Nephron (organoid): Measurements from ENCODE around the gene TRIO.

Experiments used
- H3K27ac Mint-ChIP-seq, 3 experiments: 2 replicates each; pipeline ENCODE4 v1.8.0; 2020; ENCODE audit warnings: mixed read lengths in 3 of 3, mild to moderate bottlenecking in 2 of 3, moderate library complexity in 1 of 3
- H3K27me3 Mint-ChIP-seq: 2 replicates; pipeline ENCODE4 v1.8.0; 2021; ENCODE audit warnings: low read depth, mild to moderate bottlenecking, moderate library complexity, mixed read lengths
- H3K36me3 Mint-ChIP-seq: 2 replicates; pipeline ENCODE4 v1.8.0; 2020; ENCODE audit warnings: low read depth, mixed read lengths
- H3K4me1 Mint-ChIP-seq: 2 replicates; pipeline ENCODE4 v1.8.0; 2020; ENCODE audit warnings: mixed read lengths
- H3K4me3 Mint-ChIP-seq, 3 experiments: 2 replicates each; pipeline ENCODE4 v1.8.0; 2020; ENCODE audit warnings: mild to moderate bottlenecking in 3 of 3, mixed read lengths in 3 of 3, moderate library complexity in 2 of 3
- H3K9me3 Mint-ChIP-seq: 2 replicates; pipeline ENCODE4 v1.8.0; 2020; ENCODE audit warnings: mixed read lengths
- TF ChIP-seq, protein P1 (sequence below), 3 experiments: fragments of 200-600 bp; sonication (generic); IDR thresholded peaks; one replicate each; pipeline ENCODE4 v1.5.0; 2021; ENCODE audit warnings: antibody characterized with exemption in 3 of 3; ENCODE audit not compliant: unreplicated experiment in 3 of 3

TRIO gene

DNA sequence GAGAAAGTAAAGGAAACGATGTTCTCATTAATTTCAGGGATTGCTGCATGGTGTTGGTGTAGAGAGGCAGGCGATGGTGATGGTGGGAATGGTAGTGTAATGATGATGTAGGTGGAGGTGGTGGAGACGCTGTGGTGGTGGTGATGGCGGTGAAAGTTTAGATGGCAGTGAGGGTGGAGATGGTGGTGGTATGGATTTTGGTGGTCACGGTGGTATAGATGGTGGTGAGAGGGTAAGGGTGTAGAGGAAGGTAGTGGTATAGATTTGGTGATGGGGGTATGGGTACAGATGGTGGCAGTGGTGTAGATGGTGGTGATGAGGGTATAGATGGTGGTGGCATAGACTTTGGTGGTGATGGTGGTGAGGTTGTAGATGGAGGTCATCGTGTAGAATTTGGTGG is 259.3 kb downstream of the TRIO start:
- Mint-ChIP-seq H3K4me3 (no peak overlapping the region), H3K27ac (peak overlapping the region in 2 of 3 experiments; percentile 22 to 26), H3K36me3 (peaks cover 61% of the 10 kb centered on the region), H3K9me3 (no peaks in the 10 kb centered on the region), H3K27me3 (no peaks in the 10 kb centered on the region), H3K4me1 (peaks cover 67% of the 10 kb centered on the region)
- TF ChIP-seq, protein P1, sequence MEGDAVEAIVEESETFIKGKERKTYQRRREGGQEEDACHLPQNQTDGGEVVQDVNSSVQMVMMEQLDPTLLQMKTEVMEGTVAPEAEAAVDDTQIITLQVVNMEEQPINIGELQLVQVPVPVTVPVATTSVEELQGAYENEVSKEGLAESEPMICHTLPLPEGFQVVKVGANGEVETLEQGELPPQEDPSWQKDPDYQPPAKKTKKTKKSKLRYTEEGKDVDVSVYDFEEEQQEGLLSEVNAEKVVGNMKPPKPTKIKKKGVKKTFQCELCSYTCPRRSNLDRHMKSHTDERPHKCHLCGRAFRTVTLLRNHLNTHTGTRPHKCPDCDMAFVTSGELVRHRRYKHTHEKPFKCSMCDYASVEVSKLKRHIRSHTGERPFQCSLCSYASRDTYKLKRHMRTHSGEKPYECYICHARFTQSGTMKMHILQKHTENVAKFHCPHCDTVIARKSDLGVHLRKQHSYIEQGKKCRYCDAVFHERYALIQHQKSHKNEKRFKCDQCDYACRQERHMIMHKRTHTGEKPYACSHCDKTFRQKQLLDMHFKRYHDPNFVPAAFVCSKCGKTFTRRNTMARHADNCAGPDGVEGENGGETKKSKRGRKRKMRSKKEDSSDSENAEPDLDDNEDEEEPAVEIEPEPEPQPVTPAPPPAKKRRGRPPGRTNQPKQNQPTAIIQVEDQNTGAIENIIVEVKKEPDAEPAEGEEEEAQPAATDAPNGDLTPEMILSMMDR (IDR thresholded peaks at IDR 0.05; ENCODE audit: unreplicated experiment in 3 of 3): no peak

GRCh38 chr5:14404780-14405179 is 261.6 kb downstream of the TRIO start:
- TF ChIP-seq, protein P1 (IDR thresholded peaks at IDR 0.05; ENCODE audit: unreplicated experiment in 3 of 3): no peak
- Mint-ChIP-seq H3K36me3 (peaks cover 72% of the 10 kb centered on the region), H3K27ac (peak overlapping the region in 2 of 3 experiments; percentile 10 to 19), H3K4me1 (peaks cover 63% of the 10 kb centered on the region), H3K9me3 (no peaks in the 10 kb centered on the region), H3K4me3 (no peak overlapping the region), H3K27me3 (no peaks in the 10 kb centered on the region)

GRCh38 chr5:14405267-14405666 is 262.1 kb downstream of the TRIO start:
- no peaks in the 10 kb centered on the region for H3K27me3 Mint-ChIP-seq
- H3K9me3 Mint-ChIP-seq: no peaks in the 10 kb centered on the region
- peak overlapping the region in 2 of 3 experiments; percentile 10 to 19 for H3K27ac Mint-ChIP-seq
- H3K36me3 Mint-ChIP-seq: peaks cover 77% of the 10 kb centered on the region
- peaks cover 63% of the 10 kb centered on the region for H3K4me1 Mint-ChIP-seq
- TF ChIP-seq, protein P1 (IDR thresholded peaks at IDR 0.05; ENCODE audit: unreplicated experiment in 3 of 3): peak in 1 of 3 experiments; percentile 9
- H3K4me3 Mint-ChIP-seq: no peak overlapping the region

DNA sequence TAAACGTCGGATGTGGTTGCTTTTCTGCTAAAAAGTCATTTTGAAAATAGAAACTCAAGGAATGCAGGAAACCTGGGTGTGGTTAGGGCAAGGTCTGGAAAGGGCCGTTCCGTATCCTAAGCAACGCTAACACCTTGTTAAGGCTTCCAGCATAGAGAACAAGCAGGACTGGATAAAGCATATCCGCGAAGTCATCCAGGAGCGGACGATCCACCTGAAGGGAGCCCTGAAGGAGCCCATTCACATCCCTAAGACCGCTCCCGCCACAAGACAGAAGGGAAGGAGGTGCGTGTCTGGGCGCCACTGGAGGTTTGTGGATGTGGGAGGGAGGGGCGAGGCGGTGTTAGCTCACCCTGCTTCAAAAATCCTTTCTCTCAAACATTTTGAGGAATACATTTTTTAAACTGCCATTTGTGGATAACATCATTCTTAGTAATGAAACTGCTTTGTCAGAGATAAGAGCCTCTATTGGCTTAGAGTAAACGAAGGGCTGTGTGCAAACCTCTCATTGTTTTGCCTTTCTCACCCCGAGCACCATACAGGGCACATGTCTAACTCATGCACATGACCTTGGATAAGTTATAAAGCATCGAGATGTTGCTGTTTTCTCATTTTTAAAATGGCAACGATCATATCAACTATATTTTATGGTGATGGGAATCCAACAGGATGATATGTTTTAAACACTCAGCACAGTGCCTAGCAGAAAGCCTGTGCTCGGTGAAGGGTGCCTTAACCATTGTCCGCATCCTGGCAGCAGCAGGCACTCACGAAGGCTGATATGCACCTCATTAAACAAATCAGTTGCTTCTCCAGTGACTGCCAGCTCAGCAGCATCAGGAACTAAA is 262.8 kb downstream of the TRIO start:
- no peaks in the 10 kb centered on the region for H3K27me3 Mint-ChIP-seq
- H3K4me1 Mint-ChIP-seq: peaks cover 63% of the 10 kb centered on the region
- no peaks in the 10 kb centered on the region for H3K9me3 Mint-ChIP-seq
- TF ChIP-seq, protein P1 (IDR thresholded peaks at IDR 0.05; ENCODE audit: unreplicated experiment in 3 of 3): no peak
- peak overlapping the region in 2 of 3 experiments; percentile 10 to 19 for H3K27ac Mint-ChIP-seq
- peaks cover 79% of the 10 kb centered on the region for H3K36me3 Mint-ChIP-seq
- H3K4me3 Mint-ChIP-seq: no peak overlapping the region

DNA sequence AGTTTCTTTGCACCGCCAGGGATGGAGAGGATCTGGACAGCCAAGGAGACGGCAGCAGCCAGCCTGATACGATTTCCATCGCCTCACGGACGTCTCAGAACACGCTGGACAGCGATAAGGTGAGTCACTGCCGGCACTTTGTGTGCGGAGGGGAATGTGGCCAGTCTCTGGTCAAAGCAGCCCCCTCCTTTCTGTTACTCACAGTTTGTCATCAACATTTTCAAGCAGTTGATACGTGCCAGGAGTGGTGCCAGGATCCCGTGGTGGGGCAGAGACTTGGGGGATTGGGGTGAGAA is 263.4 kb downstream of the TRIO start:
- Mint-ChIP-seq H3K27ac (peak overlapping the region in 1 of 3 experiments; percentile 90), H3K9me3 (no peaks in the 10 kb centered on the region), H3K27me3 (no peaks in the 10 kb centered on the region), H3K4me3 (no peak overlapping the region), H3K4me1 (peaks cover 63% of the 10 kb centered on the region), H3K36me3 (peaks cover 77% of the 10 kb centered on the region)
- TF ChIP-seq, protein P1 (IDR thresholded peaks at IDR 0.05; ENCODE audit: unreplicated experiment in 3 of 3): no peak

DNA sequence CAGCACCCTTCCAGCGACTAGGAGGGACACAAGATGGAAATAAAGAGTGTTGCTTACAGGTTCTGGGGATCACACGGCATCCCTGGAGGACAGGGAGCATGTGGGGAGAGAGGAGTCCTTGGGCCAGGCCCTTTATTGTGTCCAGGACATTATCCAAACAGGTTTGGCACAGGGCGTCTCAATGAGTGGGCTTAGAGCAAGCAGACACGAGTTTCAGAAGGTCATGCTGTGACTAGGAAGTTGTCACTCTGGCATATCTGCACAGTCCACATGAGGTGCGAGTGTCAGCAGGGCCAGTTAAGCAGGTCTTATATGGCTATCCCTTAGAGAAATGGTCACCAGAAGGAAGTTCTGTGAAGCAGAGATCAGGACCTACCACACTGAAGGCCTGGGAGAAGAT is 263.9 kb downstream of the TRIO start:
- Mint-ChIP-seq H3K36me3 (peaks cover 72% of the 10 kb centered on the region), H3K4me1 (peaks cover 59% of the 10 kb centered on the region), H3K27me3 (no peaks in the 10 kb centered on the region), H3K4me3 (no peak overlapping the region), H3K9me3 (no peaks in the 10 kb centered on the region), H3K27ac (peak overlapping the region in 2 of 3 experiments; percentile 90 to 95)
- TF ChIP-seq, protein P1 (IDR thresholded peaks at IDR 0.05; ENCODE audit: unreplicated experiment in 3 of 3): no peak
